GM19099 (cell line): Measurements from ENCODE around the gene ZNF785.

Experiments used
- POLR2A ChIP-seq: IDR thresholded peaks from 3 replicates; pipeline ENCODE4 v1.6.1; 2011; ENCODE audit warnings: low read depth; ENCODE audit not compliant: insufficient read length; ENCODE audit errors: extremely low read depth

Gene ZNF785

DNA sequence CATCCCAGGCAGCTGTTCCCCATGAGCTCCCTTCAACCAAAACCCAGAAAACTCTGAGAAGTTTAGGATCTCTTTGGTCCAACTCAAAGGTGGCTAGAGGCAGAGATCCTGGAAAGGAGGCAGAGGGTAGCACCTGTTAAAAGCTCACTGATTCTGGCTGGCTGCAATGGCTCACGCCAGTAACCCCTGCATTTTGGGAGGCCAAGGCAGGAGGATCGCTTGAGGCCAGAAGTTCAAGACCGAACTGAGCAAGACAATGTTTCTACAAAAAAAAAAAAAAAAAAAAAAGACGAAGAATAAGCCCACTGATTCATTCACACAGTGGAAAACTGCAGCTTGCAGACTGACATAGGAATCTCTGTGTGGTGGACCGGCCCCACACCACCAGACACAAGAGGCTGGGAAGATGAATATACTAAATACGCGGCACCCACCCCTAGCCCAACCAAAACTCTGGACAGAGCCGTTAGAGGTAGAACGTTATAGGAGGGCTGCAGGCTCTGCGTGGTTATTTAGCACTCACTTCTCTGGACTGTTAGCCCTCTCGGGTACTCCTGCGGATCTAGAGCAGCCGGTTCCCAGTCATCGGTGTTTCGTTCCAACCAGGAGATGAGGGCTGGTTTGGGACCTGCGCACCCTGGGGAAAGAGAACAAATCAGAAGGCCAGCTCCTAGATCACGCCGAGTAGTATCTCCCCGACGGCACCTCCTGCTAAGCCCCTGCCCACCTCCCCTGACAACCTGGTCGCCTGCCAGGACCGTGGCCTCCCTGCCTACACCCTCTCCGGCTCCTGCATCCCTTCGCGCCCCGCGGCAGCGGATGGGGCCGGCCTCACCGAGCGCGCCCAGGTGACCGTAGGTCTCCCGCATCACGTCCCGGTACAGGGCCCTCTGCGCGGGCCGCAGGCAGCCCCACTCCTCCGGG, 23.8 kb upstream of the ZNF785 start:
- TF ChIP-seq POLR2A = no peak

DNA sequence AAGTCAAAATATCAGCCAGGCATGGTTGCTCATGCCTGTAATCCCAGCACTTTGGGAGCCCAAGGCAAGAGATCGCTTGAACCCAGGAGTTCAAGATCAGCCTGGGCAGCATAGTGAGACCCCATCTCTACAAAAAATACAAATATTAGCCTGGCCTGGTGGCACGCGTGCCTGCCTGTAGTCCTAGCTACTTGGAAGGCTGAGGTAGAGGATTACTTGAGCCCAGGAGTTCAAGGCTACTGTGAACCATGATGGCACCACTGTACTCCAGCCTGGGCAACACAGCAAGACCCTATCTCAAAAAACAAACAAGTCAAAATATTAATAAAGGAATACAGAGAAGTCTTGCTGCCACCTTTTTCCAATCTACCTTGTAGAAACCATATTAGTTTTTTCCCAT, 20.5 kb upstream of the ZNF785 start:
- TF ChIP-seq POLR2A = no peak

DNA sequence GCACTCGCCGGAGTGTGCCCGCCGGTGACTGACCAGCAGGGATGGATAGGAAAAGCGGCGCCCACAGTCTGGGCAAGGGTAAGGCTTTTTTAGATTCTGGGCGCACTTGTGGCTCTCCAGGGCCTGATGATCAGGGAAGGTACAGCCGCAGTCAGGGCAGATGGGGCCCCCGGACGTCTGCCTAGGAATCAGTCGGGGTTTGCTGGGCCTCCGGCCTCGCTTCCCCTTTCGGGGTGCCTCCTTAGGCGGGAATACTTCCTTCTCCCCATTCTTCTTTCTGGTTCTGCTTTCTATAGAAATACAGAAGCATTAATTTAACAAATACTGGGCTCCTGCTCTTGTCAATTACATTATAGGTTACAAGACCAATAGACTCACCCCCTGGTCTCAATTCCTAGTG, 19.7 kb upstream of the ZNF785 start:
- no peak for TF ChIP-seq POLR2A

- TF ChIP-seq POLR2A = no peak
Measured at GRCh38 chr16:30604316-30604947, 18.9 kb upstream of the ZNF785 start.

DNA sequence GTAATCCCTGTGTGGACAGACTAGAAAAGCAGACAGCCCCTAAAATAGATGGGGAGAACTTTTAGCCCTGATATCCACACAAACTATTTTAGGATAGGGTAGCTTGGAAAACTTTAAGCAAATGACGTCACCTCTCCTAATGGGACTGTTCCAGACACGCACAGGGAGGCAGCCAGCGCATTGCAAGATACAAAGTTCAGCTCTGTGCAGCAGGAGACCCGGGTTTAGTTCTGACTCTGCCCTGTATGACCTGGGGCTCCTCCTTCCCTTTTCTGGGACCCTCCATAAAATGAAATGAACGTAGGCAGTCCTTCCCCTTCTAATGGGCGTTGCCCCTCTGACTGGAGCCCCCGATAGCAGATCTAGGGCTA, 18.4 kb upstream of the ZNF785 start:
- TF ChIP-seq POLR2A = no peak

GRCh38 chr16:30602616-30603277, 17.2 kb upstream of the ZNF785 start:
- TF ChIP-seq POLR2A = no peak

DNA sequence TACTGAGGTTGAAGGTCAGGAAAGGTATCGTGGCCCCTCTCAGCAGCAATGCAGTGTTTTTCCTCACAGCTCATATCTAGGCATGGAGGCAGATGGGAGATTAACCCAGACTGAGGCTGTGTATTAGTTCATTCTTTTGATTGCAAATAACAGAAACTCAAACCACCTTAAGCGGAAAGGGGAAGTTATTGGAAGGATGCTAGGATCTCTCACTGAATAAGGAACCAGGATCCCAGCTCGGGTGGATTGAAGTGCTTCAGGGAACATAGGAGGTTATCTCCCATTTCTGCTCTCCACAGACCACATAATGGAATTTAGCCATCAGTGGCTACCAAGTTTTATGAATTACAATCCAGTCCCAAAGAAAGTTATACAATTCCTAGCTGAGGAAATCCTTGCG, 16.5 kb upstream of the ZNF785 start:
- TF ChIP-seq POLR2A = no peak

DNA sequence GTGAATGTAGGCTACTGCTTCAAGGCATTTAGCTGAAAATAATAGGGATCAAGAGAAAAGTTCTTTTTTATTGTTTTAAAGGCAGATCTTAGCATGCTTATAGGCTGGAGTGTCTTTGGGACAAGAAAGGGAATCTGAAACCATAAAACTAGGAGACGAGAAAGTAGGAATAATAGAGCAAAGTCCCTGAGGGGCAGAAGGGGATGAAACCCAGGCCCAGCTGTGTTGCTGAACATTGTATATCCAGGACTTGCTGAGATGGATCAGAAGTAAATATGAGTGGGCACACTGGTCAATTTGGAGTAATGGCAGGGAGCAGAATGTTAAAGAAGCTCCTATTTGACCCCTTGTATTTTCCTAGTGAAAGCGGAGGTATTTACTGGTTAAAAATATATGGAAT, 15.4 kb upstream of the ZNF785 start:
- TF ChIP-seq POLR2A = no peak

- TF ChIP-seq POLR2A = no peak
Measured at GRCh38 chr16:30600215-30600614, 14.7 kb upstream of the ZNF785 start.

DNA sequence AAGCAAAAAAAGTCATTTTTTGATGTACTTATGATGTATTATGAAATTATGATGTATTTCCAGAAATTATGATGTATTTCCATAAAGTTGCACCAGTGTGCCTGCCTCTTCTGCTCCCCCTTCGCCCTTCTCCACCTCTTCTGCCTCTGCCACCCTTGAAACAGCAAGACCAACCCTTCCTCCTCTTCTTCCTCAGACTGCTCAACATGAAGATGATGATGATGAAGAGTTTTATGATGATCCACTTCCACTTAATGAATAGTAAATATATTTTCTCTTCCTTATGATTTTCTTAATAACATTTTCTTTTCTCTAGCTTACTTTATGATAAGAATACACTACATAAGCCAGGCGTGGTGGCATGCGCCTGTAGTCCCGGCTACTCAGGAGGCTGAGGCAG, 7.4 kb upstream of the ZNF785 start:
- no peak for TF ChIP-seq POLR2A

GRCh38 chr16:30588651-30589050, 3.2 kb upstream of the ZNF785 start:
- no peak for TF ChIP-seq POLR2A

DNA sequence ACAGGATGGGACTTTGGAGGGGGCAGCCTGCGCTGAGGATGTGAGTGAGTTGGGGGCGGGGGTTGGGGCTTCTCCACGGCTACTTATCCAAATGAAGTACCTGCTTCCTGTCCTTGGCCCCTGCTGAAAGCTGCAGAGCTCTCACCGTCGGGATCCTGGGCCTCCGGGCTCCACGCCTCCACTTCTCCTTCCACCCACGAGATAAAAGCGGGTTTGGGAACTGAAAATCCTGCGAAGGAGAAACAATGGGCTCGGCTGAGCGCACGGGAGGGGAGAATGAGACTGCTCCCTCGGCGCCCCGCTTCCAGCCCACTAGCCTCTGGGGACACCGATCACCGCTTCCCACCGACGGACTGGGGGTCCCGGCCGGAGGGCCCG, 486 bp downstream of the ZNF785 start:
- TF ChIP-seq POLR2A = peak; percentile 44

DNA sequence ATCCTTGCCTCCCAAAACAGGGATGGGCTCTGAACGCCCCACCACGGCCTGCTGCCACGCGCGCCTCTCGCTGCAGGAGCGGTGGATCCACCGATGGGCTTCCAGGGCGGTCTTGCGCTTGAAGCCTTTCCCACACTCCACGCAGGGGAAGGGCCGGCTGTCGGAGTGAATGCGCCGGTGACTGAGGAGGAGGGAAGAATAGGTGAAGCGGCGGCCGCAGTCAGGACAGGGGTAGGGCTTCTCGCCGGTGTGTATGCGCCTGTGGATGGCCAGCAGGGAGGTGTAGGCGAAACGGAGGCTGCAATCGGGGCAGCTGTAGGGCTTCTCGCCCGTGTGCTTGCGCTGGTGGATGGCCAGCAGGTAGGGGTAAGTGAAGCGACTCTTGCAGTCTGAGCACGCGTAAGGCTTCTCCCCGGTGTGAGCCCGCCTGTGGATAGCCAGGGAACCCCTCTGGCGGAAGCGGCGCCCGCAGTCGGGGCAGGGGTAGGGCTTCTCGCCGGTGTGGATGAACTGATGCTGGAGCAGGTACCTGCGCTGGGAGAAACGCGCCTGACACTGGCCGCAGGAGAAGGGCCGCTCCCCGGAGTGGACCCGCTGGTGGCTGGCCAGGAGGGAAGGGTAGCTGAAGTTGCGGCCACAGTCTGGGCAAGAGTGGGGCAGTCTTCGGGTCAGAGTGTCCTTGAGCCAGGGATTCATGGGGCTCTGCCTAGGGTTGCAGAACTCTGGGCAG, 2.7 kb downstream of the ZNF785 start:
- TF ChIP-seq POLR2A = no peak

- no peak for TF ChIP-seq POLR2A
Measured at GRCh38 chr16:30581457-30581856, 4.0 kb downstream of the ZNF785 start.

- TF ChIP-seq POLR2A = no peak
Measured at GRCh38 chr16:30574678-30575077, 10.8 kb downstream of the ZNF785 start.

DNA sequence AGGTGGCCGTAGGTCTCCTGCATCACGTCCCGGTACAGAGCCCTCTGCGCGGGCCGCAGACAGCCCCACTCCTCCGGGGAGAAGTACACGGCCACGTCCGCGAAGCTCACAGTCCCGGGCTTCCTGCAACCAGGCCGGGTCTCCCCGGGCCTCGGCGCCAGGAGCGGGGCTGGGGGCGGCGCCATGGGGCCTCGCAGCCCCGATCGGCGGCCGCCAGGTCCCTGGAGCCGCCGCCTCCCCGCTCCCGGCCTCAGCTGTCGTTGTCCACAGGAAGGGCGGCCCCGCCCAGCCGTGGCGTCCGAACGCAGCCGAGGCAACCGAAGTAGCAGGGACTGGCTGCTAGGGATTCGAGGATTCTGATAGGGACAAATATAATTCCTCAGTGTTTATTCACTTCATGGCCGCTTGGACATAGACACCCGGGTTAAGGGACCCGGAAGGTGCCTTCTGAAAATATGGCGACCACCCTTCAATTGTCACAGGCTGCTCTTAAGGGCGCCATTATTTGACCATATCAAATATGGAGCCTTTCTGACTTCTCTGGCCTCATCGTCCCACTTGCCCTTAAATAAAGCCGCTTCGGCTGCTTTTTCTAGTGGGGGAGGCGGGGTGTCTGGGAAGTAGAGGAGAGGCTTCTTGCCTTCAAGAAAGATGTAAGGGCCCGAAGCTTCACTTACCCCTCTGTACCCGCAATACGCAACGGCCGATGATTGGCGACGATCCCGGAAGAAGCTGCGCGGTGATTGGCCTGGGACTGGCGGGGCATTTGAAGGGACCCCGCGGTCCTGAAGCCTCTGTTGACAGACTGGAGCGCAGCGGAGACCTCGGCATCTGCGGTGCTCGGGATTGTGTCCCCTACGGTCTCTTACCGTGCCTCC, 13.8 kb downstream of the ZNF785 start, which contains the start of gene ZNF688:
ZNF688 (minus strand) TSS at position 270 of the 878 bp plus-strand sequence; CDS start at position 185, 85 bp downstream.
- peak; percentile 69 for TF ChIP-seq POLR2A
